ENCODE measurements around the gene TTC34. TPM values are rescaled to one million over a fixed set of nuclear protein-coding genes. Genes with fewer than 3 reads are reported as not detected.
A peak's percentile ranks its signal among the peaks of the same experiment; 100 is the strongest.

TTC34 gene
- total and polyA plus RNA-seq, 10 of the 15 experiments (the other 5 are each of a cell fraction or from before 2014, with no cell fraction given) = 0.03 to 0.49 (median 0.05) TPM; not detected in 2

DNA sequence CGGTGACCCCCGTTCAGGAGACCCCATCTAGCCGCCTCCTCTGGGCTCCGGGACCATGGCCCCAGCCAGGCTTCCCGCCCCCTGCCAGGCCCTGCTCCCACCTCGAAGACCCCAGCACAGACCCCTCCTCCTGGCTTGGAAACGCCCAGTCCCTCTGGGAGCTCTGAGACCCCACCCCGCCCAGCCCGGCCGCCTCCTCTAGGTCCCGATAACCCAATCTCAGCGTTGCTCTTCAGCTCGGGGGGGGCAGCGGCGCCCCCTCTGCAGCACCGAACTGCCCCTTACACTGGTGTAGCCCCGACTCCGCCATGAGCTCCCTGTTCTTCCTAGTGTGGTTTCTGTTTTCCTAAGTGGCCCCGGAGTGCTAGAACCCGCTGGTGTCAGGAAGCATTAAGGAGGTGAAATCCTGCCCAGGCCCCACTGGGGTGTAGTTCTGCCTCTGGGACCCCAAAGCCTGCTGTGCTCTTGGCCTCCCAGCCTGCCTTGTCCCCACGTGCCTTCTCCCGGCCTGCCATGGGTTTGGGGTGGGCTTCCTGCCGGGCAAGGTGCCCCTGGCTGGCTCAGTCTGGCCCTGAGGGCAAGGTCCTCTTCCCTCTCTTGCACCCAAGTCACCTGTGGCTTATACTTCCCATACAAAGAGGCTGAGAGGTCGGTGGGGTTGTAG is 157.9 kb downstream of the TTC34 start:
- H3K9me3 ChIP-seq (replicated peaks; ENCODE audit: control insufficient read depth, insufficient read depth, low read length) = peaks cover 5% of the 10 kb centered on the region; the same call in 2 of the 3 replicates
- ChIA-PET SMC1A (ENCODE audit: uncharacterized antibody, unreplicated experiment) (no interaction called here), POLR2A (interaction anchor here (0.6 kb wide), 1 partner anchor 94 kb away, joined by 3 read pairs; no protein-coding TSS in a partner anchor), RAD21 (ENCODE audit: unreplicated experiment) (no interaction called here), CTCF (interaction anchor here (1.0 kb wide), 1 partner anchor 87 kb away, joined by 3 read pairs; the partner anchor contains the start of gene TNFRSF14)
- DNase-seq (ENCODE audit: low read depth, low spot score) = no peak
- peaks cover 6% of the 10 kb centered on the region for H3K4me1 ChIP-seq (ENCODE audit: control insufficient read depth, insufficient read depth, low read length)
- no peak overlapping the region for H3K27ac ChIP-seq (ENCODE audit: control insufficient read depth, insufficient read depth)
- no peak for ATAC-seq
- FAIRE-seq = no peak
- WGBS (ENCODE audit: insufficient coverage, insufficient replicate concordance, low lambda C conversion rate, missing lambda C conversion rate) = 12% methylated on average over 20 of the region's 24 CpGs
- no peaks in the 10 kb centered on the region for H3K36me3 ChIP-seq (ENCODE audit: control insufficient read depth in 2 of 2, insufficient read depth in 2 of 2, low read length in 1 of 2)
- no peak overlapping the region for H2AFZ ChIP-seq (ENCODE audit: control insufficient read depth, low read depth, low read length)
- no peaks in the 10 kb centered on the region; a peak in 1 of 4 replicates for H3K27me3 ChIP-seq (replicated peaks in 1 of 2; ENCODE audit: control insufficient read depth in 2 of 2, insufficient read depth in 2 of 2, low read length in 1 of 2)
- H4K20me1 ChIP-seq (ENCODE audit: control insufficient read depth, insufficient read depth) = no peaks in the 10 kb centered on the region
- intact Hi-C loops (cut with micrococcal nuclease; ENCODE audit: unreplicated experiment) (loop anchor here (2.0 kb wide), 1 partner anchor 57 kb away; the partner anchor contains the start of gene PRXL2B), in situ Hi-C loops (cut with MboI) (no loop called here)
- BruUV-seq (replicated peaks) = no TSS peak
- H3K9ac ChIP-seq (ENCODE audit: control insufficient read depth, insufficient read depth, low read length) = no peak overlapping the region
- peaks cover 4% of the 10 kb centered on the region for H3K79me2 ChIP-seq (ENCODE audit: control insufficient read depth, insufficient read depth, low read length)
- H3K4me3 ChIP-seq = peak overlapping the region; percentile 90; the same call in 1 of the 2 replicates
- H3K4me2 ChIP-seq (ENCODE audit: control insufficient read depth, insufficient read depth) = peak overlapping the region; percentile 21; the same call in 1 of the 2 replicates
- TF ChIP-seq ZNF207 (IDR thresholded peaks at IDR 0.05; ENCODE audit: borderline replicate concordance) = no peak
- TF ChIP-seq RB1 (IDR thresholded peaks at IDR 0.05; ENCODE audit: borderline replicate concordance) = no peak
- TF ChIP-seq, protein P1, sequence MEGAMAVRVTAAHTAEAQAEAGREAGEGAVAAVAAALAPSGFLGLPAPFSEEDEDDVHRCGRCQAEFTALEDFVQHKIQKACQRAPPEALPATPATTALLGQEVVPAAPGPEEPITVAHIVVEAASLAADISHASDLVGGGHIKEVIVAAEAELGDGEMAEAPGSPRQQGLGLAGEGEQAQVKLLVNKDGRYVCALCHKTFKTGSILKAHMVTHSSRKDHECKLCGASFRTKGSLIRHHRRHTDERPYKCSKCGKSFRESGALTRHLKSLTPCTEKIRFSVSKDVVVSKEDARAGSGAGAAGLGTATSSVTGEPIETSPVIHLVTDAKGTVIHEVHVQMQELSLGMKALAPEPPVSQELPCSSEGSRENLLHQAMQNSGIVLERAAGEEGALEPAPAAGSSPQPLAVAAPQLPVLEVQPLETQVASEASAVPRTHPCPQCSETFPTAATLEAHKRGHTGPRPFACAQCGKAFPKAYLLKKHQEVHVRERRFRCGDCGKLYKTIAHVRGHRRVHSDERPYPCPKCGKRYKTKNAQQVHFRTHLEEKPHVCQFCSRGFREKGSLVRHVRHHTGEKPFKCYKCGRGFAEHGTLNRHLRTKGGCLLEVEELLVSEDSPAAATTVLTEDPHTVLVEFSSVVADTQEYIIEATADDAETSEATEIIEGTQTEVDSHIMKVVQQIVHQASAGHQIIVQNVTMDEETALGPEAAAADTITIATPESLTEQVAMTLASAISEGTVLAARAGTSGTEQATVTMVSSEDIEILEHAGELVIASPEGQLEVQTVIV (IDR thresholded peaks at IDR 0.05; ENCODE audit: borderline replicate concordance, partially characterized antibody) = no peak
- no peak for TF ChIP-seq CHD4 (IDR thresholded peaks at IDR 0.05)
- no peak for TF ChIP-seq RAD21 (IDR thresholded peaks at IDR 0.05; ENCODE audit: insufficient read depth, low read depth, low read length)
- TF ChIP-seq CHD1 (IDR thresholded peaks at IDR 0.05; ENCODE audit: low read depth, low read length) = no peak
- no peak for TF ChIP-seq NR2C2 (IDR thresholded peaks at IDR 0.05; ENCODE audit: borderline replicate concordance, control insufficient read depth, insufficient read length, low read depth)
- no peak for TF ChIP-seq ETV6 (conservative IDR thresholded peaks at IDR 0.05 in 1 of 2, IDR thresholded peaks at IDR 0.05 in 1 of 2; ENCODE audit: borderline replicate concordance in 1 of 2, low read depth in 1 of 2)
- TF ChIP-seq BMI1 (IDR thresholded peaks at IDR 0.05; ENCODE audit: borderline replicate concordance) = no peak
- no peak for TF ChIP-seq ZSCAN29 (IDR thresholded peaks at IDR 0.05)
- no peak for TF ChIP-seq MYB (IDR thresholded peaks at IDR 0.05; ENCODE audit: borderline replicate concordance, low read depth, low read length)
- TF ChIP-seq POLR2AphosphoS5 (IDR thresholded peaks at IDR 0.05; ENCODE audit: low read length) = no peak
- TF ChIP-seq, protein P2, sequence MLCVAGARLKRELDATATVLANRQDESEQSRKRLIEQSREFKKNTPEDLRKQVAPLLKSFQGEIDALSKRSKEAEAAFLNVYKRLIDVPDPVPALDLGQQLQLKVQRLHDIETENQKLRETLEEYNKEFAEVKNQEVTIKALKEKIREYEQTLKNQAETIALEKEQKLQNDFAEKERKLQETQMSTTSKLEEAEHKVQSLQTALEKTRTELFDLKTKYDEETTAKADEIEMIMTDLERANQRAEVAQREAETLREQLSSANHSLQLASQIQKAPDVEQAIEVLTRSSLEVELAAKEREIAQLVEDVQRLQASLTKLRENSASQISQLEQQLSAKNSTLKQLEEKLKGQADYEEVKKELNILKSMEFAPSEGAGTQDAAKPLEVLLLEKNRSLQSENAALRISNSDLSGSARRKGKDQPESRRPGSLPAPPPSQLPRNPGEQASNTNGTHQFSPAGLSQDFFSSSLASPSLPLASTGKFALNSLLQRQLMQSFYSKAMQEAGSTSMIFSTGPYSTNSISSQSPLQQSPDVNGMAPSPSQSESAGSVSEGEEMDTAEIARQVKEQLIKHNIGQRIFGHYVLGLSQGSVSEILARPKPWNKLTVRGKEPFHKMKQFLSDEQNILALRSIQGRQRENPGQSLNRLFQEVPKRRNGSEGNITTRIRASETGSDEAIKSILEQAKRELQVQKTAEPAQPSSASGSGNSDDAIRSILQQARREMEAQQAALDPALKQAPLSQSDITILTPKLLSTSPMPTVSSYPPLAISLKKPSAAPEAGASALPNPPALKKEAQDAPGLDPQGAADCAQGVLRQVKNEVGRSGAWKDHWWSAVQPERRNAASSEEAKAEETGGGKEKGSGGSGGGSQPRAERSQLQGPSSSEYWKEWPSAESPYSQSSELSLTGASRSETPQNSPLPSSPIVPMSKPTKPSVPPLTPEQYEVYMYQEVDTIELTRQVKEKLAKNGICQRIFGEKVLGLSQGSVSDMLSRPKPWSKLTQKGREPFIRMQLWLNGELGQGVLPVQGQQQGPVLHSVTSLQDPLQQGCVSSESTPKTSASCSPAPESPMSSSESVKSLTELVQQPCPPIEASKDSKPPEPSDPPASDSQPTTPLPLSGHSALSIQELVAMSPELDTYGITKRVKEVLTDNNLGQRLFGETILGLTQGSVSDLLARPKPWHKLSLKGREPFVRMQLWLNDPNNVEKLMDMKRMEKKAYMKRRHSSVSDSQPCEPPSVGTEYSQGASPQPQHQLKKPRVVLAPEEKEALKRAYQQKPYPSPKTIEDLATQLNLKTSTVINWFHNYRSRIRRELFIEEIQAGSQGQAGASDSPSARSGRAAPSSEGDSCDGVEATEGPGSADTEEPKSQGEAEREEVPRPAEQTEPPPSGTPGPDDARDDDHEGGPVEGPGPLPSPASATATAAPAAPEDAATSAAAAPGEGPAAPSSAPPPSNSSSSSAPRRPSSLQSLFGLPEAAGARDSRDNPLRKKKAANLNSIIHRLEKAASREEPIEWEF (IDR thresholded peaks at IDR 0.05; ENCODE audit: insufficient replicate concordance, low read depth, low read length) = no peak
- TF ChIP-seq NFYA (IDR thresholded peaks at IDR 0.05; ENCODE audit: borderline replicate concordance, low read depth, low read length) = no peak
- TF ChIP-seq POU2F2 (IDR thresholded peaks at IDR 0.05; ENCODE audit: borderline replicate concordance, low read depth, low read length) = no peak

All from GM12878 (cell line).